ENCODE results near the gene ATOH7. TPM values are rescaled to one million over a fixed set of nuclear protein-coding genes. Genes with fewer than 3 reads are reported as not detected.

Gene ATOH7
- polyA plus RNA-seq, 3 donors, result not detected

GRCh38 chr10:68237173-68237572 lies 5.3 kb upstream of the ATOH7 start:
- Mint-ChIP-seq H3K9me3 (no peaks in the 10 kb centered on the region), H3K4me1 (no peaks in the 10 kb centered on the region), H3K4me3 (no peak overlapping the region), H3K36me3 (no peaks in the 10 kb centered on the region), H3K27ac (no peak overlapping the region), H3K27me3 (ENCODE audit: low read depth in 3 of 3) (peaks cover 4 to 12% (median 5%) of the 10 kb centered on the region in 3 donors)
- Histone ChIP-seq H3K9me3 (replicated peaks in 1 of 2; ENCODE audit: control insufficient read depth in 1 of 2, insufficient read depth in 1 of 2, low read length in 2 of 2) (no peaks in the 10 kb centered on the region), H3K27me3 (ENCODE audit: control insufficient read depth in 2 of 2, insufficient read depth in 2 of 2, low read length in 2 of 2) (peaks cover 0 to 11% of the 10 kb centered on the region in 2 donors), H2AFZ (ENCODE audit: insufficient read depth, low read depth, low read length, poor library complexity, severe bottlenecking) (no peak overlapping the region), H3K79me2 (ENCODE audit: insufficient read depth, low read length) (no peaks in the 10 kb centered on the region), H3K36me3 (replicated peaks in 1 of 2; ENCODE audit: control insufficient read depth in 1 of 2, insufficient read depth in 2 of 2, low read length in 2 of 2) (no peaks in the 10 kb centered on the region), H3K9ac (ENCODE audit: insufficient read depth, low read length, poor library complexity, severe bottlenecking) (no peak overlapping the region), H3K4me3 (replicated peaks in 1 of 3; ENCODE audit: low read depth in 2 of 3, low read length in 3 of 3) (no peak overlapping the region), H3K4me2 (replicated peaks; ENCODE audit: extremely low read depth, low read length, poor library complexity, severe bottlenecking) (no peak overlapping the region), H3K27ac (ENCODE audit: low read depth in 1 of 2, low read length in 2 of 2) (no peak overlapping the region), H3K4me1 (ENCODE audit: control insufficient read depth in 1 of 2, insufficient read depth in 2 of 2, low read length in 2 of 2) (no peaks in the 10 kb centered on the region), H4K20me1 (ENCODE audit: insufficient read depth, low read length) (no peaks in the 10 kb centered on the region)
- TF ChIP-seq, protein P1, sequence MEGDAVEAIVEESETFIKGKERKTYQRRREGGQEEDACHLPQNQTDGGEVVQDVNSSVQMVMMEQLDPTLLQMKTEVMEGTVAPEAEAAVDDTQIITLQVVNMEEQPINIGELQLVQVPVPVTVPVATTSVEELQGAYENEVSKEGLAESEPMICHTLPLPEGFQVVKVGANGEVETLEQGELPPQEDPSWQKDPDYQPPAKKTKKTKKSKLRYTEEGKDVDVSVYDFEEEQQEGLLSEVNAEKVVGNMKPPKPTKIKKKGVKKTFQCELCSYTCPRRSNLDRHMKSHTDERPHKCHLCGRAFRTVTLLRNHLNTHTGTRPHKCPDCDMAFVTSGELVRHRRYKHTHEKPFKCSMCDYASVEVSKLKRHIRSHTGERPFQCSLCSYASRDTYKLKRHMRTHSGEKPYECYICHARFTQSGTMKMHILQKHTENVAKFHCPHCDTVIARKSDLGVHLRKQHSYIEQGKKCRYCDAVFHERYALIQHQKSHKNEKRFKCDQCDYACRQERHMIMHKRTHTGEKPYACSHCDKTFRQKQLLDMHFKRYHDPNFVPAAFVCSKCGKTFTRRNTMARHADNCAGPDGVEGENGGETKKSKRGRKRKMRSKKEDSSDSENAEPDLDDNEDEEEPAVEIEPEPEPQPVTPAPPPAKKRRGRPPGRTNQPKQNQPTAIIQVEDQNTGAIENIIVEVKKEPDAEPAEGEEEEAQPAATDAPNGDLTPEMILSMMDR (IDR thresholded peaks at IDR 0.05), result no peak
- DNase-seq, result no peak
- intact Hi-C loops (cut with micrococcal nuclease), result no loop called here
- no CpG with 5 or more reads among the region's 3 CpGs for WGBS (ENCODE audit: insufficient coverage)

DNA sequence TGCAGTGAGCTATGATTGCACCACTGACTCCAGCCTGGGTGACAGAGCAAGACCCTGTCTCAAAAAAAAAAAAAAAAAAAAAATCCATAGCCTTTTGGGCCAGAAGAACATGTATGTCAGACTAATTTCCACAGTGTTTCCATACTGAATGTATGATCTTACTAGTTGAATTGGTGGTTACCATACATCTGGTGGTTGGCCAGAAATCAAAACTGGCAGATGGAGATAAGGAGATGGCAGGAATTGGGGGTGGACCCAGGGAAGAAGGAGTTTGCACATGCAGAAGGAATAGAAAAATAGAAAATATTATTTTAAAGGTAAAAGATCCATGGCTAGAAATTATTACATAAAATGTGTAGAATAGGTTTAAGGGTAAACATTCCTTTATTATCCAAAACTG lies 3.7 kb upstream of the ATOH7 start:
- Mint-ChIP-seq H3K36me3 (peaks cover 0 to 3% of the 10 kb centered on the region in 2 donors), H3K27ac (no peak overlapping the region), H3K9me3 (peaks cover 0 to 6% (median 0%) of the 10 kb centered on the region in 7 donors), H3K27me3 (ENCODE audit: low read depth in 3 of 3) (peaks cover 17 to 27% (median 19%) of the 10 kb centered on the region in 3 donors), H3K4me1 (peaks cover 12% of the 10 kb centered on the region), H3K4me3 (no peak overlapping the region)
- Histone ChIP-seq H2AFZ (ENCODE audit: insufficient read depth, low read depth, low read length, poor library complexity, severe bottlenecking) (no peak overlapping the region), H3K4me1 (ENCODE audit: control insufficient read depth in 1 of 2, insufficient read depth in 2 of 2, low read length in 2 of 2) (peaks cover 10 to 13% of the 10 kb centered on the region in 2 donors), H3K4me2 (replicated peaks; ENCODE audit: extremely low read depth, low read length, poor library complexity, severe bottlenecking) (no peak overlapping the region), H3K9me3 (replicated peaks in 1 of 2; ENCODE audit: control insufficient read depth in 1 of 2, insufficient read depth in 1 of 2, low read length in 2 of 2) (no peaks in the 10 kb centered on the region), H3K36me3 (replicated peaks in 1 of 2; ENCODE audit: control insufficient read depth in 1 of 2, insufficient read depth in 2 of 2, low read length in 2 of 2) (no peaks in the 10 kb centered on the region), H3K4me3 (replicated peaks in 1 of 3; ENCODE audit: low read depth in 2 of 3, low read length in 3 of 3) (no peak overlapping the region), H3K9ac (ENCODE audit: insufficient read depth, low read length, poor library complexity, severe bottlenecking) (no peak overlapping the region), H3K79me2 (ENCODE audit: insufficient read depth, low read length) (no peaks in the 10 kb centered on the region), H3K27me3 (ENCODE audit: control insufficient read depth in 2 of 2, insufficient read depth in 2 of 2, low read length in 2 of 2) (peaks cover 7 to 24% of the 10 kb centered on the region in 2 donors), H3K27ac (ENCODE audit: low read depth in 1 of 2, low read length in 2 of 2) (no peak overlapping the region), H4K20me1 (ENCODE audit: insufficient read depth, low read length) (no peaks in the 10 kb centered on the region)
- intact Hi-C loops (cut with micrococcal nuclease), result no loop called here
- DNase-seq, result no peak
- TF ChIP-seq, protein P1 (IDR thresholded peaks at IDR 0.05), result no peak

Measured in CD14-positive monocyte (primary cell).